Measurements from ENCODE around the gene ZNF691.
A peak's percentile ranks its signal among the peaks of the same experiment; 100 is the strongest.

ZNF691 gene

DNA sequence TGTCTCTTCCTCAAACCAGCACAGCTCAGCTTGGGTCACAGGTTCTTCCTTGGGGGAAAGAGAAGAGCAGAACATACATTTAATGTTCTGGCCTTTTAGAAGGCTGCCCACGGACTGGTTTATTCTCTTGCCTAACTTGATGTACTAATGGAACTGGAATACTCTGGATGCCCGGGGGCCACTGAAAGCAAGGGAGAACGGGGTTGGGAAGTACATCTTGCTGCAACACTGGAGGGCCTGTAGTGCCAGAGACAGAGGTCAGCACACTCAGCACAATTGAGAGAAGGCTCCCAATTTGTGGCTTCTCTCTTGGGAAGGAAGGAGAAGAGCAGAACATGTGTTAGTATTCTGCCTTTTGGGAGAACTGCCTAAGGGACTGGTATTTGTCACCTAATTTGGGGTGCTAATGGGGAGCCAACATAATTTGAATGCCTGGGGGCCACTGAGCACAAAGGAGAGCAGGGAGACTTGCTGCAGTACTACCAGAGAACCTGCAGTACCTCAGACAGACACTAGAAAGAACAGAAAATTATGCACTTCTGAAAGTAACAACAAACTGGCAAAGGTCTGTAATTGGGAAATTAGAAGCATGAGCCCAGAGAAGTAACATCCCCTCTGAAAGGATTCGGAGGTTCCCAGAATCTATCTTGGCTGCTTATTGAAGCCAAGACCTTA, 14.1 kb downstream of the ZNF691 start:
- Histone ChIP-seq H3K4me1 (ENCODE audit: control insufficient read depth, insufficient read depth, low read length) (no peaks in the 10 kb centered on the region), H3K4me3 (ENCODE audit: low read depth, low read length) (no peak overlapping the region), H3K36me3 (ENCODE audit: control insufficient read depth in 2 of 2, insufficient read depth in 1 of 2, low read length in 2 of 2) (peaks cover 0 to 3% of the 10 kb centered on the region in 2 experiments; a peak in 1 of 3 replicates), H3K27ac (ENCODE audit: extremely low read depth, low read depth, low read length) (no peak overlapping the region), H3K9me3 (ENCODE audit: control insufficient read depth, insufficient read depth, low read depth, low read length) (no peaks in the 10 kb centered on the region)
- ChIA-PET POLR2A (no interaction called here), CTCF (no interaction called here)
- TF ChIP-seq ZNF175 (tag by site-specific recombination; IDR thresholded peaks at IDR 0.05) (no peak), ZNF16 (tag by site-specific recombination; IDR thresholded peaks at IDR 0.05; ENCODE audit: low read depth) (no peak), KLF9 (tag by site-specific recombination; IDR thresholded peaks at IDR 0.05; ENCODE audit: low read depth) (no peak), ZNF146 (tag by site-specific recombination; IDR thresholded peaks at IDR 0.05) (no peak), ZNF596 (tag by site-specific recombination; IDR thresholded peaks at IDR 0.05) (no peak), ZNF221 (tag by site-specific recombination; IDR thresholded peaks at IDR 0.05; ENCODE audit: borderline replicate concordance) (no peak), ZNF112 (tag by site-specific recombination; IDR thresholded peaks at IDR 0.05) (no peak), ZNF843 (tag by site-specific recombination; IDR thresholded peaks at IDR 0.05) (no peak), ZNF404 (tag by site-specific recombination; IDR thresholded peaks at IDR 0.05) (no peak), ZBTB48 (tag by site-specific recombination; IDR thresholded peaks at IDR 0.05) (no peak), ZNF658 (tag by site-specific recombination; IDR thresholded peaks at IDR 0.05) (no peak), ZNF664 (tag by site-specific recombination; IDR thresholded peaks at IDR 0.05) (no peak), ZNF777 (tag by site-specific recombination; IDR thresholded peaks at IDR 0.05; ENCODE audit: borderline replicate concordance) (no peak)
- TF ChIP-seq, protein P1, sequence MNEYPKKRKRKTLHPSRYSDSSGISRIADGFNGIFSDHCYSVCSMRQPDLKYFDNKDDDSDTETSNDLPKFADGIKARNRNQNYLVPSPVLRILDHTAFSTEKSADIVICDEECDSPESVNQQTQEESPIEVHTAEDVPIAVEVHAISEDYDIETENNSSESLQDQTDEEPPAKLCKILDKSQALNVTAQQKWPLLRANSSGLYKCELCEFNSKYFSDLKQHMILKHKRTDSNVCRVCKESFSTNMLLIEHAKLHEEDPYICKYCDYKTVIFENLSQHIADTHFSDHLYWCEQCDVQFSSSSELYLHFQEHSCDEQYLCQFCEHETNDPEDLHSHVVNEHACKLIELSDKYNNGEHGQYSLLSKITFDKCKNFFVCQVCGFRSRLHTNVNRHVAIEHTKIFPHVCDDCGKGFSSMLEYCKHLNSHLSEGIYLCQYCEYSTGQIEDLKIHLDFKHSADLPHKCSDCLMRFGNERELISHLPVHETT (tag by site-specific recombination; IDR thresholded peaks at IDR 0.05), result no peak
- TF ChIP-seq, protein P2, sequence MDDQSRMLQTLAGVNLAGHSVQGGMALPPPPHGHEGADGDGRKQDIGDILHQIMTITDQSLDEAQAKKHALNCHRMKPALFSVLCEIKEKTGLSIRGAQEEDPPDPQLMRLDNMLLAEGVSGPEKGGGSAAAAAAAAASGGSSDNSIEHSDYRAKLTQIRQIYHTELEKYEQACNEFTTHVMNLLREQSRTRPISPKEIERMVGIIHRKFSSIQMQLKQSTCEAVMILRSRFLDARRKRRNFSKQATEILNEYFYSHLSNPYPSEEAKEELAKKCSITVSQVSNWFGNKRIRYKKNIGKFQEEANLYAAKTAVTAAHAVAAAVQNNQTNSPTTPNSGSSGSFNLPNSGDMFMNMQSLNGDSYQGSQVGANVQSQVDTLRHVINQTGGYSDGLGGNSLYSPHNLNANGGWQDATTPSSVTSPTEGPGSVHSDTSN (CRISPR knock-in tag; IDR thresholded peaks at IDR 0.05), result no peak
- TF ChIP-seq, protein P3, sequence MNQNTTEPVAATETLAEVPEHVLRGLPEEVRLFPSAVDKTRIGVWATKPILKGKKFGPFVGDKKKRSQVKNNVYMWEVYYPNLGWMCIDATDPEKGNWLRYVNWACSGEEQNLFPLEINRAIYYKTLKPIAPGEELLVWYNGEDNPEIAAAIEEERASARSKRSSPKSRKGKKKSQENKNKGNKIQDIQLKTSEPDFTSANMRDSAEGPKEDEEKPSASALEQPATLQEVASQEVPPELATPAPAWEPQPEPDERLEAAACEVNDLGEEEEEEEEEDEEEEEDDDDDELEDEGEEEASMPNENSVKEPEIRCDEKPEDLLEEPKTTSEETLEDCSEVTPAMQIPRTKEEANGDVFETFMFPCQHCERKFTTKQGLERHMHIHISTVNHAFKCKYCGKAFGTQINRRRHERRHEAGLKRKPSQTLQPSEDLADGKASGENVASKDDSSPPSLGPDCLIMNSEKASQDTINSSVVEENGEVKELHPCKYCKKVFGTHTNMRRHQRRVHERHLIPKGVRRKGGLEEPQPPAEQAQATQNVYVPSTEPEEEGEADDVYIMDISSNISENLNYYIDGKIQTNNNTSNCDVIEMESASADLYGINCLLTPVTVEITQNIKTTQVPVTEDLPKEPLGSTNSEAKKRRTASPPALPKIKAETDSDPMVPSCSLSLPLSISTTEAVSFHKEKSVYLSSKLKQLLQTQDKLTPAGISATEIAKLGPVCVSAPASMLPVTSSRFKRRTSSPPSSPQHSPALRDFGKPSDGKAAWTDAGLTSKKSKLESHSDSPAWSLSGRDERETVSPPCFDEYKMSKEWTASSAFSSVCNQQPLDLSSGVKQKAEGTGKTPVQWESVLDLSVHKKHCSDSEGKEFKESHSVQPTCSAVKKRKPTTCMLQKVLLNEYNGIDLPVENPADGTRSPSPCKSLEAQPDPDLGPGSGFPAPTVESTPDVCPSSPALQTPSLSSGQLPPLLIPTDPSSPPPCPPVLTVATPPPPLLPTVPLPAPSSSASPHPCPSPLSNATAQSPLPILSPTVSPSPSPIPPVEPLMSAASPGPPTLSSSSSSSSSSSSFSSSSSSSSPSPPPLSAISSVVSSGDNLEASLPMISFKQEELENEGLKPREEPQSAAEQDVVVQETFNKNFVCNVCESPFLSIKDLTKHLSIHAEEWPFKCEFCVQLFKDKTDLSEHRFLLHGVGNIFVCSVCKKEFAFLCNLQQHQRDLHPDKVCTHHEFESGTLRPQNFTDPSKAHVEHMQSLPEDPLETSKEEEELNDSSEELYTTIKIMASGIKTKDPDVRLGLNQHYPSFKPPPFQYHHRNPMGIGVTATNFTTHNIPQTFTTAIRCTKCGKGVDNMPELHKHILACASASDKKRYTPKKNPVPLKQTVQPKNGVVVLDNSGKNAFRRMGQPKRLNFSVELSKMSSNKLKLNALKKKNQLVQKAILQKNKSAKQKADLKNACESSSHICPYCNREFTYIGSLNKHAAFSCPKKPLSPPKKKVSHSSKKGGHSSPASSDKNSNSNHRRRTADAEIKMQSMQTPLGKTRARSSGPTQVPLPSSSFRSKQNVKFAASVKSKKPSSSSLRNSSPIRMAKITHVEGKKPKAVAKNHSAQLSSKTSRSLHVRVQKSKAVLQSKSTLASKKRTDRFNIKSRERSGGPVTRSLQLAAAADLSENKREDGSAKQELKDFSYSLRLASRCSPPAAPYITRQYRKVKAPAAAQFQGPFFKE (tag by site-specific recombination; IDR thresholded peaks at IDR 0.05; ENCODE audit: borderline replicate concordance), result no peak

DNA sequence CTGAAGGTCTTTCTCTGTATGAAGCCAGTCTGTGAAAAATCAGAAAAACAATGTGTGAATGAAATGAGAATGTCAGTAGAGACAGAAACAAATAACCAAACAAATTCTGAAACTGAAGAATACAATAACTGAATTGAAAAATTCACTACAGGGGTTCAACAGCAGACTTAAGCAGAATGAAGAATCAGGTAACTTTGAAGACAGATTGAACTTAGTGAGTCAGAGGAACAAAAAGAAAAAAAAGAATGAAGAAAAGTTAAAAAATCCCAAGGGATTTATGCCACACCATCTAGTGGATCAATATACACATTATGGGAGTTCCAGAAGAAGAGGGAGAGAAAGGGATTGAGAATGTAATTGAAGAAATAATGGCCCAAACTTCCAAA, 14.6 kb downstream of the ZNF691 start:
- ChIA-PET CTCF (interaction anchor here (0.6 to 1.1 kb wide), 2 partner anchors 213 to 301 kb away, joined by 3 read pairs; no protein-coding TSS in a partner anchor), POLR2A (no interaction called here)
- Histone ChIP-seq H3K4me3 (ENCODE audit: low read depth, low read length) (no peak overlapping the region), H3K4me1 (ENCODE audit: control insufficient read depth, insufficient read depth, low read length) (no peaks in the 10 kb centered on the region), H3K9me3 (ENCODE audit: control insufficient read depth, insufficient read depth, low read depth, low read length) (no peaks in the 10 kb centered on the region), H3K27ac (ENCODE audit: extremely low read depth, low read depth, low read length) (no peak overlapping the region), H3K36me3 (ENCODE audit: control insufficient read depth in 2 of 2, insufficient read depth in 1 of 2, low read length in 2 of 2) (peaks cover 0 to 3% of the 10 kb centered on the region in 2 experiments; a peak in 1 of 3 replicates)
- TF ChIP-seq, protein P4, sequence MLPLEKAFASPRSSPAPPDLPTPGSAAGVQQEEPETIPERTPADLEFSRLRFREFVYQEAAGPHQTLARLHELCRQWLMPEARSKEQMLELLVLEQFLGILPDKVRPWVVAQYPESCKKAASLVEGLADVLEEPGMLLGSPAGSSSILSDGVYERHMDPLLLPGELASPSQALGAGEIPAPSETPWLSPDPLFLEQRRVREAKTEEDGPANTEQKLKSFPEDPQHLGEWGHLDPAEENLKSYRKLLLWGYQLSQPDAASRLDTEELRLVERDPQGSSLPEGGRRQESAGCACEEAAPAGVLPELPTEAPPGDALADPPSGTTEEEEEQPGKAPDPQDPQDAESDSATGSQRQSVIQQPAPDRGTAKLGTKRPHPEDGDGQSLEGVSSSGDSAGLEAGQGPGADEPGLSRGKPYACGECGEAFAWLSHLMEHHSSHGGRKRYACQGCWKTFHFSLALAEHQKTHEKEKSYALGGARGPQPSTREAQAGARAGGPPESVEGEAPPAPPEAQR (tag by site-specific recombination; IDR thresholded peaks at IDR 0.05), result no peak
- TF ChIP-seq KLF10 (tag by site-specific recombination; IDR thresholded peaks at IDR 0.05), result no peak
- no peak for TF ChIP-seq ZNF776 (tag by site-specific recombination; IDR thresholded peaks at IDR 0.05; ENCODE audit: borderline replicate concordance)
- peak; percentile 69 for TF ChIP-seq SETDB1 (IDR thresholded peaks at IDR 0.05; ENCODE audit: insufficient read length, low read length)
- TF ChIP-seq, protein P5, sequence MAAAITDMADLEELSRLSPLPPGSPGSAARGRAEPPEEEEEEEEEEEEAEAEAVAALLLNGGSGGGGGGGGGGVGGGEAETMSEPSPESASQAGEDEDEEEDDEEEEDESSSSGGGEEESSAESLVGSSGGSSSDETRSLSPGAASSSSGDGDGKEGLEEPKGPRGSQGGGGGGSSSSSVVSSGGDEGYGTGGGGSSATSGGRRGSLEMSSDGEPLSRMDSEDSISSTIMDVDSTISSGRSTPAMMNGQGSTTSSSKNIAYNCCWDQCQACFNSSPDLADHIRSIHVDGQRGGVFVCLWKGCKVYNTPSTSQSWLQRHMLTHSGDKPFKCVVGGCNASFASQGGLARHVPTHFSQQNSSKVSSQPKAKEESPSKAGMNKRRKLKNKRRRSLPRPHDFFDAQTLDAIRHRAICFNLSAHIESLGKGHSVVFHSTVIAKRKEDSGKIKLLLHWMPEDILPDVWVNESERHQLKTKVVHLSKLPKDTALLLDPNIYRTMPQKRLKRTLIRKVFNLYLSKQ (tag by site-specific recombination; IDR thresholded peaks at IDR 0.05; ENCODE audit: borderline replicate concordance), result no peak
- TF ChIP-seq MEIS1 (CRISPR knock-in tag; IDR thresholded peaks at IDR 0.05; ENCODE audit: borderline replicate concordance), result no peak
- TF ChIP-seq ZNF350 (tag by site-specific recombination; IDR thresholded peaks at IDR 0.05), result no peak
